HG03045 (cell line): Measurements from ENCODE around the gene WDR33.

Experiments used
- ATAC-seq: cut with Tn5 transposase; IDR thresholded peaks from one replicate; pipeline ENCODE4 v1.9.1; 2021; ENCODE audit warnings: mild to moderate bottlenecking, moderate library complexity; ENCODE audit not compliant: unreplicated experiment

WDR33 gene

GRCh38 chr2:127659408-127660290 lies 151.3 kb downstream of the WDR33 start:
- no peak for ATAC-seq

GRCh38 chr2:127658641-127659407 lies 152.1 kb downstream of the WDR33 start:
- no peak for ATAC-seq

GRCh38 chr2:127658146-127658545 lies 152.8 kb downstream of the WDR33 start:
- no peak for ATAC-seq

- no peak for ATAC-seq
Measured at GRCh38 chr2:127657232-127657595, 153.8 kb downstream of the WDR33 start.

GRCh38 chr2:127656569-127657231 lies 154.3 kb downstream of the WDR33 start:
- ATAC-seq = no peak

- ATAC-seq = no peak
Measured at GRCh38 chr2:127655209-127656073, 155.5 kb downstream of the WDR33 start.

GRCh38 chr2:127654838-127655175 lies 156.2 kb downstream of the WDR33 start:
- ATAC-seq = no peak

- ATAC-seq = no peak
Measured at GRCh38 chr2:127654084-127654837, 156.7 kb downstream of the WDR33 start.

- ATAC-seq = no peak
Measured at GRCh38 chr2:127653421-127654083, 157.4 kb downstream of the WDR33 start.

GRCh38 chr2:127652786-127653357 lies 158.1 kb downstream of the WDR33 start:
- ATAC-seq = no peak

GRCh38 chr2:127651971-127652550 lies 158.9 kb downstream of the WDR33 start:
- no peak for ATAC-seq

- ATAC-seq = no peak
Measured at GRCh38 chr2:127651381-127651809, 159.6 kb downstream of the WDR33 start.
